Measurements from ENCODE around the gene MLYCD. TPM values are rescaled to one million over a fixed set of nuclear protein-coding genes. Genes with fewer than 3 reads are reported as not detected.
A peak's percentile ranks its signal among the peaks of the same experiment; 100 is the strongest.

The MLYCD gene
- total and polyA plus RNA-seq, 8 donors = 4.3 to 11.2 (median 8.9) TPM

- no peak for TF ChIP-seq CTCF (IDR thresholded peaks at IDR 0.05)
- DNase-seq = no peak
- Histone ChIP-seq H3K9me3 (no peaks in the 10 kb centered on the region), H3K4me3 (peak overlapping the region in 2 of 4 donors; percentile 92 to 99), H3K4me1 (peaks cover 0 to 23% (median 19%) of the 10 kb centered on the region in 3 donors), H3K27ac (peak overlapping the region; percentile 92 to 100 (median 98)), H3K36me3 (no peaks in the 10 kb centered on the region), H3K27me3 (no peaks in the 10 kb centered on the region)
- no peak for ATAC-seq
- intact Hi-C loops (cut with DNase I) = no loop called here
- FAIRE-seq = no peak
- WGBS, 2 donors = 34 to 41% methylated on average over 9 of the region's 9 CpGs
Observed at GRCh38 chr16:83900571-83900970, 1.7 kb downstream of the MLYCD start.

- 64 to 86% methylated on average over 3 of the region's 3 CpGs for WGBS, 2 donors
- H3K36me3 ChIP-seq = no peaks in the 10 kb centered on the region
- TF ChIP-seq CTCF (IDR thresholded peaks at IDR 0.05) = no peak
- H3K27ac ChIP-seq = peak overlapping the region in 1 of 4 donors; percentile 92
- H3K4me1 ChIP-seq = peaks cover 0 to 23% (median 19%) of the 10 kb centered on the region in 3 donors
- ATAC-seq (no peak), DNase-seq (no peak), FAIRE-seq (no peak)
- intact Hi-C loops (cut with DNase I) = no loop called here
- peak overlapping the region in 2 of 4 donors; percentile 92 to 99 for H3K4me3 ChIP-seq
- no peaks in the 10 kb centered on the region for H3K27me3 ChIP-seq
- H3K9me3 ChIP-seq = no peaks in the 10 kb centered on the region
Observed at GRCh38 chr16:83901101-83901500, 2.2 kb downstream of the MLYCD start.

GRCh38 chr16:83903751-83904150 is 4.8 kb downstream of the MLYCD start:
- Histone ChIP-seq H3K36me3 (peaks cover 0 to 14% (median 4%) of the 10 kb centered on the region in 3 donors), H3K4me3 (no peak overlapping the region), H3K9me3 (no peaks in the 10 kb centered on the region), H3K27me3 (no peaks in the 10 kb centered on the region), H3K27ac (peak overlapping the region in 1 of 4 donors; percentile 57), H3K4me1 (peaks cover 0 to 16% (median 15%) of the 10 kb centered on the region in 3 donors)
- 38 to 51% methylated on average over 10 of the region's 10 CpGs for WGBS, 2 donors
- no peak for TF ChIP-seq CTCF (IDR thresholded peaks at IDR 0.05)
- DNase-seq (peak in 2 of 6 donors; percentile 30 to 54), FAIRE-seq (no peak), ATAC-seq (peak in 2 of 4 donors; percentile 39 to 69)
- intact Hi-C loops (cut with DNase I) = no loop called here

- WGBS, 2 donors = 57 to 58% methylated on average over 8 of the region's 8 CpGs
- Histone ChIP-seq H3K4me3 (no peak overlapping the region), H3K9me3 (no peaks in the 10 kb centered on the region), H3K27ac (no peak overlapping the region), H3K36me3 (peaks cover 0 to 33% (median 4%) of the 10 kb centered on the region in 3 donors), H3K27me3 (no peaks in the 10 kb centered on the region), H3K4me1 (peaks cover 0 to 5% (median 0%) of the 10 kb centered on the region in 3 donors)
- TF ChIP-seq CTCF (IDR thresholded peaks at IDR 0.05) = no peak
- intact Hi-C loops (cut with DNase I) = no loop called here
- FAIRE-seq (no peak), ATAC-seq (no peak), DNase-seq (no peak)
Observed at GRCh38 chr16:83906683-83907082, 7.8 kb downstream of the MLYCD start.

GRCh38 chr16:83907111-83907510 is 8.2 kb downstream of the MLYCD start:
- intact Hi-C loops (cut with DNase I) = no loop called here
- ATAC-seq (no peak), DNase-seq (no peak), FAIRE-seq (no peak)
- Histone ChIP-seq H3K9me3 (no peaks in the 10 kb centered on the region), H3K36me3 (peaks cover 0 to 37% (median 6%) of the 10 kb centered on the region in 3 donors), H3K4me3 (no peak overlapping the region), H3K4me1 (peaks cover 0 to 4% (median 0%) of the 10 kb centered on the region in 3 donors), H3K27ac (no peak overlapping the region), H3K27me3 (no peaks in the 10 kb centered on the region)
- no peak for TF ChIP-seq CTCF (IDR thresholded peaks at IDR 0.05)
- WGBS, 2 donors = 77 to 79% methylated on average over 8 of the region's 8 CpGs
